ENCODE results near the gene C10orf62.

C10orf62 gene

GRCh38 chr10:97584060-97584797 lies 5.3 kb upstream of the C10orf62 start, which contains the start of gene HOGA1:
Gene HOGA1, plus strand, starts transcription at chr10:97584389. Its CDS starts 315 bp downstream, at chr10:97584704.
- FAIRE-seq (peak; percentile 79), DNase-seq (ENCODE audit: extremely low spot score, insufficient read length, low read depth) (peak; percentile 59)

GRCh38 chr10:97584798-97585438 lies 4.6 kb upstream of the C10orf62 start:
- FAIRE-seq = peak; percentile 29
- DNase-seq (ENCODE audit: extremely low spot score, insufficient read length, low read depth) = no peak

GRCh38 chr10:97585439-97585811 lies 4.1 kb upstream of the C10orf62 start:
- FAIRE-seq (no peak), DNase-seq (ENCODE audit: extremely low spot score, insufficient read length, low read depth) (no peak)

- FAIRE-seq (no peak), DNase-seq (ENCODE audit: extremely low spot score, insufficient read length, low read depth) (no peak)
Observed at GRCh38 chr10:97587183-97587582, 2.3 kb upstream of the C10orf62 start.

DNA sequence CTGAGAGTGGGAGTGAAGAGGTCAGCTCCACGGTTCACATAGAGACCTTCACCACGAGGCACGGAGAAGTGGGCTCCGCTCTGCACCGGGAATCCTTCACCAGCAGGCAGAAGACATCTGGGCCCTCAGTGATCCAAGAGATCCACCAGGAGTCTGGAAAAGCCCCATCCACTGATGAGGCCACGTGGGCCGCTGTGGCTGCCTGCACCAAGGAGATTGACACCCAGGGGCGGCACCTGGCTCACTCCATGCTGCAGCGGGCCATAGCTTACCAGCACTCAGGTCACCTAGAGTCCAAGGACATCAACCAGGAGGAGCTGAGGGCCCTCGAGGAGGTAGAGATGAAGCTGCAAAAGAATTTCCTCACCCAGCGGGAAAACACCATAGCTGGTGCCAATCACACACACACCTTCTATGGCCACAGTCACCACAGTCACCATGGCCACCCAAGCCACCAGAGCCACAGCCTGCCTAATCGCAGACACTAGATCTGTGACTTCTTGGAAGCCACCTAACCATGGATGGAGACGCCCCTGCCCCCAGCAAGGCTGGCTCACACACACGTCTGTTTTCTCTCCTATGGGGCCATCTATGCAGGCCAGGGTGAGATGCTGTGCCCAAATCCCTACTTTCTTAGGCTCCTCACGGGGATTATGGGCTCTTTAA lies 694 bp downstream of the C10orf62 start:
- no peak for DNase-seq (ENCODE audit: extremely low spot score, insufficient read length, low read depth)
- no peak for FAIRE-seq

GRCh38 chr10:97590748-97591495 lies 1.4 kb downstream of the C10orf62 start:
- FAIRE-seq (no peak), DNase-seq (ENCODE audit: extremely low spot score, insufficient read length, low read depth) (no peak)

GRCh38 chr10:97593421-97593820 lies 3.9 kb downstream of the C10orf62 start:
- DNase-seq (ENCODE audit: extremely low spot score, insufficient read length, low read depth) = no peak
- FAIRE-seq = no peak

- DNase-seq (ENCODE audit: extremely low spot score, insufficient read length, low read depth) (no peak), FAIRE-seq (no peak)
Observed at GRCh38 chr10:97596101-97597082, 6.9 kb downstream of the C10orf62 start.

GRCh38 chr10:97597778-97598177 lies 8.3 kb downstream of the C10orf62 start:
- DNase-seq (ENCODE audit: extremely low spot score, insufficient read length, low read depth) = no peak

GRCh38 chr10:97598407-97599271 lies 9.1 kb downstream of the C10orf62 start:
- no peak for DNase-seq (ENCODE audit: extremely low spot score, insufficient read length, low read depth)
- FAIRE-seq = no peak

More at GRCh38 chr10:97597778-97598177, 8.3 kb downstream of the C10orf62 start:
- FAIRE-seq = no peak

DNA sequence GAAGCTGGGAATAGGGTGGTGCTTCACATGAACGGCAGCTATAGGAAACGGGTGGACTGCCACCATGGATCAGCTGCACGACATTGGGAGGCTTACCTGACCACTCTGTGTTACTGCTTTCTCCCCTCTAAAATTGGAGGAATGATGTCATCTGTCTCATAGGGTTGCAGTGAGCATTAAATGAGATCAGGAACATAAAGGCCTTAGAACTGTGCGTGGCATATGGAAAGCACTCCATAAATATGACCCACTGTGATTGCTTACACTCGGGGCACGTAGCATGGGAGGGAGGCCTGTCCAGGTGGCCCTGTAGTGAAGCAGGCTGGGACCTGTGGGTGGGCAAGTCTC lies 9.7 kb downstream of the C10orf62 start:
- FAIRE-seq = no peak
- DNase-seq (ENCODE audit: extremely low spot score, insufficient read length, low read depth) = no peak

DNA sequence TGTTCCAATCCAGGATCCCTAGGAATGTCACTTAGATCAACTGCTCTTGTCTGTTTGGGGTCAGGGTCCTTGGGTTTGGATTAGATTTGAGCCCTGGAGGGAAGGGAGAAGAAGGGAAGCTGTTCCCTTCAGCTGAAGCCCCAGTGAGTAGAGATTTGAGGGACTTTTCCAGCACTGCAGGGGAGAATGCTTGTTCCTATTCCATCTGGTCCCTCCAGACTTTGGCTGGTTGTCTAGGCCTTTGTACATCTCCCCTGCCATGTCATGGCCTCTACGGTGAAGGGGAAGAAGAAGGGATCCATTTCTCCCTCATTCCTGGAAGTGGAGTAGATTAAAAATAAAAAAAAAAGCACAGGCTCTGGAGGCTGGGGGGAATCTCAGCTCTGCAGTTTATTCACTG lies 11.1 kb downstream of the C10orf62 start:
- no peak for DNase-seq (ENCODE audit: extremely low spot score, insufficient read length, low read depth)
- FAIRE-seq = no peak

- DNase-seq (ENCODE audit: extremely low spot score, insufficient read length, low read depth) (no peak), FAIRE-seq (no peak)
Observed at GRCh38 chr10:97601268-97602215, 12.0 kb downstream of the C10orf62 start.

DNA sequence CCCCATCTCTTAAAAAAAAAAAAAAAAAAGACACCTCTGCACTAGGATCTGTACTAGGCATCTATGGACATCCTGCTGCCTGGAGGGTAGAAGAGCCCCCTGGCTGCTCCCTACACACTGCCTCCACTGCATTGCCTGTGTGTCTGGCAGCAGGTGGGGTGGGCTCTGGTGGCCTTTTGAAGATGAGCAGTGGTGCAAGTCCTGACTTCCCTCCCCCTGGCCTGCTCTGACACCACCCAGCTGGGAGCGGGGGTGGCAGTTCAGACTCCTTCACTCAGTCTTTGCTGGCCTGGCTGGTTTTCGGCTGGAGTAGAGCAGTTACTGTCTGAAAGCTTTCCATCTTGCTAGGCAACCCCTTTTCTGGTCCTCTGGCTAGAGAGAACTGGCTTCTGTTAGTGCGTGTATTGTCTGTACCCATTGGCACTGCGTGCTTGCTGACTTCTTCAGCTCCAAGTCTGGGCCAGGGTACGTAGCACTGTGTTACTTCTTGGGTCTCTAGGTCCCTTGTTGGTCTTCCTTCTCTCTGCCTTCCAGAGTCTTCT lies 17.6 kb downstream of the C10orf62 start:
- FAIRE-seq (no peak), DNase-seq (ENCODE audit: extremely low spot score, insufficient read length, low read depth) (no peak)

GRCh38 chr10:97608991-97609561 lies 19.6 kb downstream of the C10orf62 start:
- DNase-seq (ENCODE audit: extremely low spot score, insufficient read length, low read depth) (no peak), FAIRE-seq (no peak)

DNA sequence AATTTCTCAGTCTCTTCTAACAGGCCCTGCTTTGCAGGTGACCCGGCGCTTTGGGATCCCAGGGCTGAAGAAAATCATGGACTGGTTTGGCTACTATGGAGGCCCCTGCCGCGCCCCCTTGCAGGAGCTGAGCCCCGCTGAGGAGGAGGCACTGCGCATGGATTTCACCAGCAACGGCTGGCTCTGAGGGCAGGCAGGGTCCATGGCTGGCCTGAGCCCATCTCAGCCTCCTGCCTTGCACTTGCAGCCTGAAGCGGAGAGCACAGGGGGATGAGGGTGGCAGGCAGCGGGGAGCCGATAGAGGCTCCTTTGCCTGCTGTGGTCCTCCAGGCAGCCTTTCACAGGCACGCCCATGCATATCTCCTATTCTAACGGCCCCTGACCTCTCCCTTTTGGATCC lies 22.0 kb downstream of the C10orf62 start:
- DNase-seq (ENCODE audit: extremely low spot score, insufficient read length, low read depth) (no peak), FAIRE-seq (no peak)

GRCh38 chr10:97612386-97612785 lies 22.9 kb downstream of the C10orf62 start:
- no peak for DNase-seq (ENCODE audit: extremely low spot score, insufficient read length, low read depth)
- peak; percentile 65 for FAIRE-seq
